ENCODE results near the gene SYT7.

The SYT7 gene, protein sequence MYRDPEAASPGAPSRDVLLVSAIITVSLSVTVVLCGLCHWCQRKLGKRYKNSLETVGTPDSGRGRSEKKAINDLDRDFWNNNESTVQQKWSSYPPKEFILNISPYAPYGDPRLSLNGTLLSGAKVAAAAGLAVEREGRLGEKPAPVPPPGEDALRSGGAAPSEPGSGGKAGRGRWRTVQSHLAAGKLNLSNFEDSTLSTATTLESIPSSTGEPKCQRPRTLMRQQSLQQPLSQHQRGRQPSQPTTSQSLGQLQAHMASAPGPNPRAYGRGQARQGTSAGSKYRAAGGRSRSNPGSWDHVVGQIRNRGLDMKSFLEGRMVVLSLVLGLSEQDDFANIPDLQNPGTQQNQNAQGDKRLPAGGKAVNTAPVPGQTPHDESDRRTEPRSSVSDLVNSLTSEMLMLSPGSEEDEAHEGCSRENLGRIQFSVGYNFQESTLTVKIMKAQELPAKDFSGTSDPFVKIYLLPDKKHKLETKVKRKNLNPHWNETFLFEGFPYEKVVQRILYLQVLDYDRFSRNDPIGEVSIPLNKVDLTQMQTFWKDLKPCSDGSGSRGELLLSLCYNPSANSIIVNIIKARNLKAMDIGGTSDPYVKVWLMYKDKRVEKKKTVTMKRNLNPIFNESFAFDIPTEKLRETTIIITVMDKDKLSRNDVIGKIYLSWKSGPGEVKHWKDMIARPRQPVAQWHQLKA

DNA sequence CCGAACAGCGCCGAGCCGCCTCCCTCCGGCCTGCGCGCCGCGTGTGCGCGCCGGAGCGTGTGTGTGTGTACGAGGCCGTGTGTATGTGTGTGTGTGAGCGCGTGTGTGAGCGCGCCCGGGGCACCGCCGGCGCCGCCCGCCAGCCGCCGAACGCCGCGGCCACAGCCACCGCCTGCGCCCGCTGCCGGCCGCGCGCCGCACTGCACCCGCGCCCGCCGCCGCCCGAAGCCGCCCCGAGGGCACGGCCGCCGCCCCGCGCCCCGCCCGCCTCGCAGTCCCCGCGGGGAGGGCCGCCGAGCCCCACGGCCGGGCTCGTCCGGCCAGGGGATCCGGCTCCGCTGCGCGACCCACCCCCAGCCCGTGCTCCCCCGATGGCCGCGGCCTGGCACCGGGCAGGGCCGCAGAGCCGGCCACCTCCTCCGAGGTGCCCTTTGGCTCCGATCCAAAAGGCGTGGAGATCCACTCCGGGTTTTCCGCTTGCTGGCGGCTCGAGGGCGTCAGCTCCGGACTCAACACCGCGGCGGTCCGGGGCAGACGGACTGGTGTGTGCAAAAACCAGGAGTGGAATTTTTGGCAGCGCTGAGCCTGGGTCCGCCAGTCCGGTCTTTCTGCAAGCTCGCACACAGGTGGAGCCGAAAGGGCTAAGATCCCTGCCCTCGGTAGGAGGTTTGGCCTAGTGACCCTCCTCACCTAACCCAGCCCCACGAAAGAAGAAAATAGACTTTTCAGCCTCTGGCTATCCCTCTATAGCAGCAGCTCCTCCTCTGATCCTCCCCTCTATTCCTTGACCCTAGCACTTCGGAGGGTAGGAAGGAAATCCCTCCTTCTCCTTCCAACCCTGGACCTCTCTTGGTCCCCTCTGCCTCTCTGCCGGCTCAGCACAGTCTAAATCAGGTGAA is at the start of gene SYT7:
Gene SYT7 (minus strand): TSS at position 47 of the 899 bp plus-strand sequence. CDS start 256 bp downstream, outside the sequence.
- TF ChIP-seq POLR2A (IDR thresholded peaks at IDR 0.05; ENCODE audit: low read length) (no peak), GATA1 (IDR thresholded peaks at IDR 0.05; ENCODE audit: low read depth, low read length) (no peak)
- peak; percentile 94 to 96 for DNase-seq

DNA sequence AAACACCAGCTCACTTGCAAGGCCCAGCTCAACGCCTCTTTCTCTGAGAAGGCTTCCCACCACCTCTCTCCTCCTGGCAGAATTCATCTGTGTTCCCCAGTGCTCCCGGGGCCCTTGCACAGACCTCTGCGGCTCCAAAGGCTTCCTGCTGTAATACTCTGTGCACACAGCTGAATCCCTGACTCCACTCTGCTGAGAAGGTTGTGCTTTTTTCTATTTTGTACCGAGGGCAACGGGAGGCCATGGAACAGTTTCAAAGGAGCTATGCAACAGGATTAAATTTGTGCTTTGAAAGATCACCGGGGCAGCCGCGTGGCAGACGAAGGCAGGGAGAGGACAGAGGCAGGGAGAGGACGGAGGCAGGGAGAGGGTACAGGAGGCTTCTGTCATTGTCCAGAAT is 49.2 kb upstream of the SYT7 start:
- no peak for TF ChIP-seq GATA1 (IDR thresholded peaks at IDR 0.05; ENCODE audit: low read depth, low read length)
- no peak for TF ChIP-seq POLR2A (IDR thresholded peaks at IDR 0.05; ENCODE audit: low read length)
- no peak for DNase-seq

DNA sequence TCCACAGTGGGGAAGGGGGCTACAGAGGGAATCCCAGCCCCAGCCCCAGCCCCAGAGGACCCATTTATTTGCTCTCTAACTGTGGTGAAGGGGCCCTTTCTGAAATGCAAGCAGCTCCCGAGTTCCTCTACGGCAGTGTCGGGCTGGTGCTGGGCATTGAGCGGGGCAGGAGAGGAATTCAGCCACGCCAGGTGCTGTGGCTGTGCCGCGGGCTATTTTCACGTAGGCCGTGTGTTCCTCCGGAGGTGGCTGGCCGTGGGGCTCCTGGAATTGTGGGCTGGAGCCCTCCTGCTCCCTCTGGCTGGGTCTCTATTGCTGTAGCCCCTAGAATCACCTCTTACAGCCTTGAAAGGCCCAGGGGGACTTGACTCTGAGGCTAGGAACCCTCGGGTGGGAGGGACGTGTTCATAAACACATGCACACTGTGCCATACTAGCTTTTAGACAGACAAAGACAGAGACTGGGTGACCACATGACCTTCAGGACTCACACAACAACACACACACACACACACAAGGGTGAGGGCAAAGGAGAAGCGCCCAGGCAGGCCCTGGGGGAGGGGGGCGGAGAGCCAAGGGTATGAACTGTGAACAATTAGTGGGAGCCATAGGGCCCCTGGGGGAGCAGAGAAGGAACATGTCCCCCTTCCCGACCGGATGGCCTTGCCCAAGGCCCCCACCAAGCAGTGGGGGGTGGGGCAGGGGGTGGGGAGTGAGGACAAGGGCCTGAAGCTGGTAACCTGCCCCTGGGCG is 48.4 kb upstream of the SYT7 start:
- no peak for DNase-seq
- TF ChIP-seq POLR2A (IDR thresholded peaks at IDR 0.05; ENCODE audit: low read length), result no peak
- no peak for TF ChIP-seq GATA1 (IDR thresholded peaks at IDR 0.05; ENCODE audit: low read depth, low read length)

DNA sequence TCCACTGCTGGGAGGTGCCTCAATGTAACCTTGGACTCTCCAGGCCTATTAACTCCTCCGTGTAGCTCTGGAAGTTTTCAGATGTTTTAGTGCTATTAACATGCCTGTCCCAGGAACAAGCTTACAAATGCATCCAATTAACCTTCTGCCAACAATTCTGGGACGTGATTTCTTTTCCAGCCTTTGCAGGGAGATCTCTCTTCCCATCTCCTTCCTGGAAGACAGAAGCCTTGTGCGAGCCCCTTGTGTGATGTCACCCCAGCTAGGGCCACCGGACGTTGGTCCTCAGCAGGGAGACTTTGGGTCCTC is 47.7 kb upstream of the SYT7 start:
- DNase-seq, result no peak

DNA sequence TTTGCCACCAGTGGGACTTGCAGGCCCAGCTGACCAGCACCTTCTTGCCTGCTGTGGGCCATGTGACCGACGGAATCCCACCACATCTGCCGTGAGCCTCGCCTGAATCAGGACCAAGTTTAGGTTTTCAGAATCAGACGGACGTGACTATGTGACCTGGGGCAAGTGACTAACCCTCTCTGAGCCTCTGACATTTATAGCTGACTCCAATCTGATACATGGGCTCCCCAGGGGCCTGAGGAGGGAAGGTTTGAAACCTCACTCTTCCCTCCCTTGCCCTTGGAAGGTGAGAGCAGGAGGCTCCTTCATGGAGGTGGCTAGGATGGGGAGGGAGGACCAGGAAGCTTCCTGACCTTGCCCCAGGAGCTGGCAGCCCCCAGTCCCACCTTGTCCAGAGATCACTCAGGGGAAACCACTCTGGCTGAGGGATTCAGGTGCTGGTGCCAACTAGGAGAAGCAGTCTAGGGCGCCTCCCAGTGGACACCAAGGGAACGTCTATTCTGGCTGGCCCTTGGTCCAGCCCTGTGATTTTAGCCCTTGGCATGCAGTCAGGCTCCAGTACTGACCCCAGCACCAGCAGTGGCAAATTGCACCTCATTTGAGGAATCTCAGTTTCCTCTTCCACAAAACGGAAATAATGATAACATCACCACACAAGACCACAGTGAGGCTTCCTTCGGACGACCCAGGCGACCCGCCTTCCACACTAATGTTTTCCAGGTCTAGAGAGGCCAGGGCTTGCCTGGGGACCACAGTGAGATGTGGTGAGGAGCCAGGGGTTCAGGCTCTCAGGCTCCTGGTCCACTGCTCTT is 47.2 kb upstream of the SYT7 start:
- peak; percentile 27 to 58 for DNase-seq
- TF ChIP-seq GATA1 (IDR thresholded peaks at IDR 0.05; ENCODE audit: low read depth, low read length), result no peak
- no peak for TF ChIP-seq POLR2A (IDR thresholded peaks at IDR 0.05; ENCODE audit: low read length)

More for the DNA sequence above, 47.7 kb upstream of the SYT7 start:
- TF ChIP-seq GATA1 (IDR thresholded peaks at IDR 0.05; ENCODE audit: low read depth, low read length) (no peak), POLR2A (IDR thresholded peaks at IDR 0.05; ENCODE audit: low read length) (no peak)

DNA sequence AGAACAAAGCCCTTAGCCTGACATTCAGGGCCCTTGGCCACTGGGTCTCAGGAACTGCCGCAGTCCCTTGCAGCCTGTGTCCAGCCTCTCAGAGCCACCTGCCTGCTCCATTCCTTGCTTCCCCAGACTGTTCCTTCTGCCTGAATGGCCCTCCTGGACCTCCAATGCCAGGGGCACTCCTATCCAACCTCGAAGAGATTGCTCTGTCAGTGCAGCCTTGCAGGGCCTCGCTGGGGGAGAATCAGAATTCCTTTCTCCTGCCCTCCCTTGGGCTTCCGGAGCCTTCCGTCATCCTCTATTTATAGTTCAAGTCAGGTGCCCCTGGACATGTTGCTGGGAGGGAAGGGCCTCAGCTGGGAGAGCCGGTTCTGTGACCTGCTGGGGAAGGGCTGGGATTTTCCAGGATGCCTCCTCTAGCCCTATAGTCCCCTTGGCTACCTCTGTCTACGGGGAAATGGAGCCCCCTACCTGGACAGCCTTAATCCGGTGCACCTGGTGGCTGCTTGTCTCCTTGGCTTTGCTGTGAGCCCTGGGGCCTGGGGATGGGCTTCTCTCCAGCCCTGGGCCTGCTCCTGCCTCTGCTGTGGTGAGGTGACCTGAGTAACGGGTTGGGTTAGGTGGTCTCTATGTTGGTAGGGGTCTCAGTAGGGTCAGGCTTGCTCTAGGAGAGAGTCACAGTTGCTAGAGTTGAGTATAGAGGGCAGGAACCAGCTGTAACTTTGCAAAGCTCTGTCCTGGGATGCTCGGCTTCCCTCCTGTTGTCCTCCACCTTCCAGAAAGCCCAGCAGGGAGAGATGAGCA is 45.9 kb upstream of the SYT7 start:
- no peak for TF ChIP-seq POLR2A (IDR thresholded peaks at IDR 0.05; ENCODE audit: low read length)
- TF ChIP-seq GATA1 (IDR thresholded peaks at IDR 0.05; ENCODE audit: low read depth, low read length), result no peak
- DNase-seq, result no peak

DNA sequence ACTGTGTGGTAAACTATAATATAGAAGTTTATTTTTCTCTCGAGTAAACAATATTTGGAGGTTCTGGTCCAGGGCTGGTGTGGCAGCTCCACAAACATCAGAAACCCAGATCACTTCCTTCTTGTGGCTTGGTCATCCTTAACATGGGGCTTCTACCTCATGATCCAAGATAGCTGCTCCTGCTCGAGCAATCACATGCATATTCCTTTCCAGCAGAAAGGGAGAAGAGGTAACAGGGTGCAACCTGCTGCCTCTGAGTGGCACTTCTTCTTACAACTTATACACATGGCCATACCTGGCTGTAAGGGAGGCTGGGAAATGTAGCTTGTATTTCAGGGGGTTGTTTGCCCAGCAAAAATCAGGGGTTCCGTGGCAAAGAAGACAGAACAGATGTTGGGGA is 44.6 kb upstream of the SYT7 start:
- TF ChIP-seq GATA1 (IDR thresholded peaks at IDR 0.05; ENCODE audit: low read depth, low read length), result no peak
- no peak for TF ChIP-seq POLR2A (IDR thresholded peaks at IDR 0.05; ENCODE audit: low read length)
- DNase-seq, result no peak

DNA sequence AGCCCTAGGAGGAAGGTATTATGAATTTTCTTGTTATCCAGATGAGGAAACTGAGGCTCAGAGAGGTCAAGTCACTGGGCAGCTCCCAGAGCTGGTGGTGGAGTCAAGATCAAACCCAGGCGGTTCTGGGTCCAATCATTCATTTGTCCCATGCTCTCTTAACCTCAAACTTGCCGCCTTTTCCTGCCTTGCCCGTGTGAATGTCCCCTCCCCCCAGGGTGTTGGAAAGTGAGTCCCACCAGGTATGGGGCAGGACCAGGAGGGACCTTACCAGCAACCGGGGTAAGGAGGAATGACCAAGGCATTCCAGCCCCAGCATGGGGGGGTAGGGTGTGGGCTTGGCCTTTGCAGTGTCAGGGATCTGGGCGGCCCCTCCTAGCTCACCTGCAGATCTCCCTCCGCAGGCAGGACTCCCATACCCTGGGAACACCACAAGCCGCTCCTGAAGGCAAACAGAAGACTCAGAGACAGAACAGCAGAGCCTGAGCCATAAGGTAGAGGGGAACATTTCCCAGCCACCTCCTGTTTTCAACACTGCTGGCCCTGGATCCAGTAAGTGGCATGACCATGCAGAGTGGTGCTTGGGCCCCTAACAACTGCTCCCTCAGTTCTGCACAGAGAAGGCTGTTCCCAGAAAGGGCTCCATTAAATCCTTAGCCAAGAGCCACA is 41.2 kb upstream of the SYT7 start:
- DNase-seq, result no peak
- TF ChIP-seq GATA1 (IDR thresholded peaks at IDR 0.05; ENCODE audit: low read depth, low read length) (no peak), POLR2A (IDR thresholded peaks at IDR 0.05; ENCODE audit: low read length) (no peak)

DNA sequence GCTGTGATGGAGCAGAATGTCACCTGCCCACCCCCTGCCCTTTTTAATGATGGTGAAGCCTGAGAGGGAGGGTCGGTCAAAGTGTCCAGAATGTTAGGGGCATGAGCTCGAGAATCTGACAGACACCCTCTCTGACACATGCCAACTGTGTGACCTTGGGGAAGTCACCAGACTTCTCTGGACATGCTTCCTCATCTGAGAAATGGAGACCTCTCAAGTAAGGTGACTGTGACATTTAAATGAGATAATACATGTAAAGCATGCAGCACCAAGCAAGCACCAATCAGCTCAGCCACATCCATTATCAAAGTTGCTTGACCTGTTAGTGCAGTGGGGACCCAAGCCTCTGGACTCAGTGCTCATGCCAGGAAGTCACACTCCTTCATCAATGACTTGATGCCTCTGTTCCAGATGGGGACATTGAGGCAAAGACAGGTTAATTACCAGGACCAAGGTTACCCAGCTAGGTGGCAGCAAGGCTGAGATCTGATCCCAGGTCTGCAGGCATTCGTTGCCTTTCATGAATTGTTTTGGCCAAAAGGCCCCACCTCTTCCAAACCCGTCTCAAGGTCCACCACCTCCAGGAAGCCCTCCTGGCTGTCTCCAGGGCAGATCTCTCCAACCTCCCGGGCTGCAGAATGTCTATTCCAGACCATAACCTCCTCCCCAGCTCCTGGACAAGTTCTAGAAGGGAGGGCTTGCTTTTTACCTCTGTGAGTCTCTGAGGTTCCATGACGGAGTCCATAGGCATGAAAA is 38.8 kb upstream of the SYT7 start:
- TF ChIP-seq POLR2A (IDR thresholded peaks at IDR 0.05; ENCODE audit: low read length) (no peak), GATA1 (IDR thresholded peaks at IDR 0.05; ENCODE audit: low read depth, low read length) (no peak)

DNA sequence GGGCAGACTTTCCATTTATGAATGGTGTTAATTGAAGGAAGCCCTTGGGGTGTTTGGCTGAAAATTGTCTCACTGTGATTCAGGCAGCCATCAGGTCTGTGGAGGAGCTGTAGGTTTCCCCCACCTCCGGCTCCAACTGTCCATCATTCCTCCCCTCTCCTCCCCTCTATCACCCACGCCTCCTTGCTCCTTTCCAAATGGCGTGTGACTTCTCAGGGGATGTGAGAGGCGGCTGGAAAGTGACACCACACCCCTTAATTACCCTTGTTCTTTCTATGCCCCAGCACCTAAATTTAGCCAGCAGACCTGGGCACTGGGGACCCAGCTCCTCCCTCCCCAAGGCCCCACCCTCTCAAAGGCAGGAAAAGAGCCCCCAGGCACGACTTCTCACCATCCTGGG is 38.1 kb upstream of the SYT7 start:
- TF ChIP-seq GATA1 (IDR thresholded peaks at IDR 0.05; ENCODE audit: low read depth, low read length), result no peak
- no peak for TF ChIP-seq POLR2A (IDR thresholded peaks at IDR 0.05; ENCODE audit: low read length)
- DNase-seq, result no peak

More for the DNA sequence above, 38.8 kb upstream of the SYT7 start:
- no peak for DNase-seq

DNA sequence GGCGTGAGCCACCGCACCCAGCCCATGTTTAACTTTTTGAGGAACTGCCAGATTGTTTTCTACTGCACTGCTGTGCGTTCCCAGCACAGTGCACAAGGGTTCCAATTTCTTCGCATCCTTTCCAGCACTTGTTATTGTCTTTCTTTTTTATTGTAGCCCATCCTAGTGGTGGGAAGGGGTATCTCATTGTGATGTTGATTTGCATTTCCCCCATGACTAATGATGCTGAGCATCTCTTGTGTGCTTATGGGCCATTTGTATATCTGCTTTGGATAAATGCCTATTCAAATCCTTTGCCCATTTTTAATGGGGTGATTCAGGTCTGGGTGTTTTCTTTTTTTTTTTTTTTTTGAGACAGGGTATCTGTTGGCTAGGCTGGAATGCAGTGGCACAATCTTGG is 36.6 kb upstream of the SYT7 start:
- no peak for DNase-seq

More for the DNA sequence above, 36.6 kb upstream of the SYT7 start:
- TF ChIP-seq GATA1 (IDR thresholded peaks at IDR 0.05; ENCODE audit: low read depth, low read length) (no peak), POLR2A (IDR thresholded peaks at IDR 0.05; ENCODE audit: low read length) (no peak)
